Measurements from ENCODE around the gene ZNF790.
A peak's percentile ranks its signal among the peaks of the same experiment; 100 is the strongest.

ZNF790 gene

GRCh38 chr19:36771261-36772231 is 66.6 kb downstream of the ZNF790 start:
- peak; percentile 27 for DNase-seq

Measured in CD4-positive, alpha-beta T cell treated with Interleukin-17A for 4 hours (primary cell).